DND-41 (cell line): ENCODE measurements around the gene SNRPF.

Experiments
- EZH2 ChIP-seq: IDR thresholded peaks from 3 replicates; pipeline ENCODE4 v1.6.1; 2012; ENCODE audit warnings: borderline replicate concordance, low read depth, mild to moderate bottlenecking, moderate library complexity, low read length, inconsistent platforms; ENCODE audit not compliant: severe bottlenecking
- TF ChIP-seq, protein P1 (sequence below): IDR thresholded peaks from 2 replicates; pipeline ENCODE4 v1.5.1; 2012; ENCODE audit warnings: borderline replicate concordance, low read length, moderate library complexity, mild to moderate bottlenecking; ENCODE audit not compliant: poor library complexity, severe bottlenecking; ENCODE audit errors: extremely low read depth

DNA sequence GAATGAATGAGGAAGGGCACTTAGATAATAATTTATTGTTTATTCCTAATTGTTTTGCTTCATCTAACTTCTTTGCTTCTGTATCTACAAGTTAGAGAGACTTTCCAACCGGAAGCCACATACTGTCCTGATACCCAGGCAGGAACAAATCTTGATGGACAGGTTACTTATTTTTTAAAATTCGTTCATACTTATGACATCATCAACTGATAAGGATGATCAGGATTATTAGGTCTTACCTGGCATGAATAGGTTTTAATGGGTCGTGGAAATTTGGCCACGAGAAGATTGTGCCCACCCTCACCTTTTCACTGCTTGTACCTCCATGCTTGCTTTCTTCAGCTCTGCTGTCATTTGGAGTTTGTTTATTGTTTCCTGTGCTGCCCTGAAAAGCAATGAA, 39.3 kb downstream of the SNRPF start:
- TF ChIP-seq, protein P1, sequence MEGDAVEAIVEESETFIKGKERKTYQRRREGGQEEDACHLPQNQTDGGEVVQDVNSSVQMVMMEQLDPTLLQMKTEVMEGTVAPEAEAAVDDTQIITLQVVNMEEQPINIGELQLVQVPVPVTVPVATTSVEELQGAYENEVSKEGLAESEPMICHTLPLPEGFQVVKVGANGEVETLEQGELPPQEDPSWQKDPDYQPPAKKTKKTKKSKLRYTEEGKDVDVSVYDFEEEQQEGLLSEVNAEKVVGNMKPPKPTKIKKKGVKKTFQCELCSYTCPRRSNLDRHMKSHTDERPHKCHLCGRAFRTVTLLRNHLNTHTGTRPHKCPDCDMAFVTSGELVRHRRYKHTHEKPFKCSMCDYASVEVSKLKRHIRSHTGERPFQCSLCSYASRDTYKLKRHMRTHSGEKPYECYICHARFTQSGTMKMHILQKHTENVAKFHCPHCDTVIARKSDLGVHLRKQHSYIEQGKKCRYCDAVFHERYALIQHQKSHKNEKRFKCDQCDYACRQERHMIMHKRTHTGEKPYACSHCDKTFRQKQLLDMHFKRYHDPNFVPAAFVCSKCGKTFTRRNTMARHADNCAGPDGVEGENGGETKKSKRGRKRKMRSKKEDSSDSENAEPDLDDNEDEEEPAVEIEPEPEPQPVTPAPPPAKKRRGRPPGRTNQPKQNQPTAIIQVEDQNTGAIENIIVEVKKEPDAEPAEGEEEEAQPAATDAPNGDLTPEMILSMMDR = no peak
- no peak for TF ChIP-seq EZH2
